ENCODE data around the gene UBXN10.

The UBXN10 gene

DNA sequence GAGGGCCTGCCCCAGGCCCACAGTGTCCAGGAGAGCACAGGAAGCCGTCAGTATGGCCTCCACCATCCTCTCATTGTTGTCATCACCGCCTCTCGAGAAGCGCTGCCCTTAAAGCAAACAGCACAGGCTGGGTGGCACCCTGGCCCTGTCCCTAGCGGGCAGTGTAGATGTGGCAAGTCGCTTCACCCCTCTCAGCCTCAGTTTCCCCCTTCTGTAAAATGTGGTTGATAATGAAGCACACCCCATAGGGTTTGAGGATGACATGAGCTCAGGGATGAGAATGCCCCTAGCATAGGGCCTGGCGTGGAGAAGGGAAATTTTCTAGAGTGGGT is 33.3 kb upstream of the UBXN10 start:
- DNase-seq = no peak

- peak; percentile 20 for DNase-seq
These were observed 32.9 kb upstream of the UBXN10 start for GRCh38 chr1:20153000-20153418.

DNA sequence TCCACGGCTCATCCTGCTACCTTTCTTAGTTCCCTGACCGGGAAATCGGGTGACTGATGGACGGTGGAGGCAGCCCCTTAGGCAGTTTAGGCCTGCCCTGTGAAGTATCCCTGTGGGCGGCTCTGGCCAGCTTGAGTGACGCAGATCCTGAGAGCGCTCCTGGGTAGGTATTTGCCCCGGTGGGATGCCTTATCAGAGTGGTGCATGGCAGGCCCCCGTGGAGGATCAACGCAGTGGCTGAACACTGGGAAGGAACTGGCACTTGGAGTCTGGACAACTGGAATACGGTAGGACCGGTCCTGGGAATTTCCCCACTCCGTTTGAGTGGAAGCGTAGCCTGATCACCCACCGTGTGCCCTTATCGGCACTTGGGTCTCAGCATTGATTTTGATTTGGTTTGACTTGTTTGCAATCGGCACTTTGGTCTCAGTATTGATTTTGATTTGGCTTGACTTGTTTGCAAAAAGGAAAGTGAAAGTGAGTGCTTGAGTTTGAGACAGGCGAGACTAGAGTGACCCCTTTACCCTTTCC is 31.5 kb upstream of the UBXN10 start:
- DNase-seq = no peak

GRCh38 chr1:20158358-20159070 is 27.4 kb upstream of the UBXN10 start:
- peak; percentile 82 for DNase-seq

DNA sequence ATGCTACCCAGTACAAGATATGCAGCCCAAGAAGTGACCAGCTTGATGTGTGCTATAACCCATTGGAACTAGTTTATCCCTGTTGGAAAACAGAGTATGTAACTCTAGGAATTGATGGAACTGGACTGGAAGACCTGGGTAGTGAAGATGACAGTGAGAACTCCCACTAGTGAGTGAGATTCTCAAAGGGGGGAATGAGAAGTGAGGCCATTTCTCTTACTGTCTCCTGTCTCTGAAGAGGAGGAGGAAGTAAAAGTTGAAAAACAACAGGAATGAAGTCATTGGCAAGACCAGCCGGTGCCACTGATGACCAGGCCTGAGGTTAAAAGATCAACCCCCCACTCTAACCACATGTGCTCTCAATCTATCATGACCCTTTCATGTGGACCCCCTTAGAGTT is 25.9 kb upstream of the UBXN10 start:
- DNase-seq = peak; percentile 50

DNA sequence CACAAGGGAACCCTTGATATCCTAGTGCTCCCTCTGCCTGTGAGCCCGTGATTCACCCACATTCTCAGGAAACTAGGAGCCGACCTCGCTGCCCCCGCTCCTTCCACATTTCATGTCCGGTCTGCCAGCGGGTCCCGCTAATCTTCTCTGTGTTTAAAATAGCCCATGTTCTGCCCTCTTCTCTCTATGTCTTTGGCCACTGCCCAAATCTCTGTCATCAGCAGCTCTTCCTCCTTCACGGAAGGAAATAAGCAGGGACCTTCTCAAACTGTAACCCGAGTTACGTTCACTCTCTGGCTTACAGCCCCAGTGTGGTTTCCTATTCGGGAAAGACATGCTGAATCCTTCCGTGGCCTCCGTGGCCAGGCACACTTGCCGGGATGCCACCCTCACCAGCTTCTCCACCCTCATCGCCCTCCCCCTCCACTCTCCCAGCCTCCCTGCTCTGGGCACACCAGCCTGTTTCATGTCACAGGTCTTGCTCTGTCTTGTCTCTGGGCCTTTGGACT is 21.1 kb upstream of the UBXN10 start:
- no peak for DNase-seq

DNA sequence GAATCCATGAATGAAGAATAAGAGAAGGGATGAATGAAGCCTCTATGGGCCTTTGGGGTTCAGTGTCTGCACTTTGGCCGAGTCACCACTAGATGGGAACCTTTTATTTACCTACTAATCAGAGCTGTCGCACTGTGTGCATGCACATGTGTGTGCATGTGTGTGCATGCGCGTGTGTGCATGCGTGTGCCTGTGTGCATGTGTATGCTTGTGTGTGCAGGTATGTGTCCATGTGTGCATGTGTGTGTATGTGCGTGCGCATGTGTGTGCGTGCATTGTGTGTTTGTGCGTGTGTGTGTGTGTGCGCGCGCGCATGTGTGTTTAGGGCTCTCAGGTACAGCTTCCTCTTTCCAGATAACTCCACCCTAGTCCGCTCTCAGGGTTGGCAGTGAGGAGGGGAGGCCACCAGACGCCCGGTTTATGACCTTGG is 20.4 kb upstream of the UBXN10 start:
- peak; percentile 55 for DNase-seq

- DNase-seq = no peak
These were observed 19.8 kb upstream of the UBXN10 start for GRCh38 chr1:20166051-20166450.

DNA sequence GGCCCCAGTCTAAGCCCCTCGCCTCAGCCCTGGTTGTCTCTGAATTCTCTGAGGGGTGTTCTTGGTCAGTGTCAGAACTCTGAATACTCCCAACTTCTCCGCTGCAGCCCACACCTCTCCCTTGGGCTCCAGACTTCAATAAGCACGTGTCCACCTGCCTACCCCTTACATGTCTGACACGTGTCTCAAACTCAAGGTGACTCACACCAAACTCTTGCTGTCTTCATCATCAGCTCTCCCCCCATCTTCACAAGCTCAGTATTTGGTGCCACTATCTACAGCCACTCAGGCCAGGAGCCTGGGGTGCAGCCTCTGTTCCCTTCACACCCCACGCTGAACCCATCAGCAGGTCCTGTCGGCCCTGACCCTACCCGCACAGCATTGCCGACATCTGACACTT is 18.8 kb upstream of the UBXN10 start:
- no peak for DNase-seq

DNA sequence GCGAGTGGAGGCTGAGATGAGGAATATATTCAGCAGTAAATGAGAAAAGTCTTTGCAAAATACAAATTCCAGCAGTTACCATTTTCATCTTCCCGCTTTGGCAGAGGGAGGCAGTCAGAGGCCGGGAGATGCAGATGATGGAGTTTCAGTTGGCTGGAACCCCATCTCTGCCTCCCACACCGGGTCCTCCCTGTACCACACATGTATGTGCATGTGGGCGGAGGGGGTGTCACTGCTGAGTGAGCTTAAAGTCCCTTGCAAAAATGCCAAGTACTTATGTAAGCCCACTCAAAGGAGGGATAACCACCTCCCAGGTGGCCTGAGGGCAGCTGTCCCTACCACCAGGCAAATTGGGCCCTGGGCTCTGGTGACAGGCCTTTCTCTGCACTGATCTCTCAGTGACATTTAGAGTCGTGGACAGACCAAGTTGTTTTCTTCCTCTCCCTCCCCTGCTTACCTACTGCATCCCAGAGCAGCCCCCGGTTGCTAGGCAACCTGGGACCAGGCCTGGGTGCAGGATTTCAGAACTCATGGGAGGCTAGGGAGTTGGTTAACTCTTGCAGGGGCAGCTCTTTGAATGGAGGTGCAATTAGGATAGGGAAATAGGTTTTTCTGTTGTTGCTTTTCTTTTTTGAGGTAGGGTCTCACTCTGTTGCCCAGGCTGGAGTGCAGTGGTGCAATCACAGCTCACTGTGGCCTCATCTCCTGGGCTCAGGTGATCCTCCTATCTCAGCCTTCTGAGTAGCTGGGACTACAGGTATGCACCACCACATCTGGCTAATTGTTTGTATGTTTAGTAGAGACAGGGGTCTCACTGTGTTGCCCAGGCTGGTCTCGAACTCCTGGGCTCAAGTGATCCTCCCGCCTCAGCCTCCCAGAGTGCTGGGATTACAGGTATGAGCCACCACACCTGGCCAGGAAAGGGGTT is 17.1 kb upstream of the UBXN10 start:
- DNase-seq = peak; percentile 17

GRCh38 chr1:20169932-20170331 is 16.0 kb upstream of the UBXN10 start:
- no peak for DNase-seq

GRCh38 chr1:20172033-20172590 is 13.8 kb upstream of the UBXN10 start:
- peak; percentile 62 for DNase-seq

DNA sequence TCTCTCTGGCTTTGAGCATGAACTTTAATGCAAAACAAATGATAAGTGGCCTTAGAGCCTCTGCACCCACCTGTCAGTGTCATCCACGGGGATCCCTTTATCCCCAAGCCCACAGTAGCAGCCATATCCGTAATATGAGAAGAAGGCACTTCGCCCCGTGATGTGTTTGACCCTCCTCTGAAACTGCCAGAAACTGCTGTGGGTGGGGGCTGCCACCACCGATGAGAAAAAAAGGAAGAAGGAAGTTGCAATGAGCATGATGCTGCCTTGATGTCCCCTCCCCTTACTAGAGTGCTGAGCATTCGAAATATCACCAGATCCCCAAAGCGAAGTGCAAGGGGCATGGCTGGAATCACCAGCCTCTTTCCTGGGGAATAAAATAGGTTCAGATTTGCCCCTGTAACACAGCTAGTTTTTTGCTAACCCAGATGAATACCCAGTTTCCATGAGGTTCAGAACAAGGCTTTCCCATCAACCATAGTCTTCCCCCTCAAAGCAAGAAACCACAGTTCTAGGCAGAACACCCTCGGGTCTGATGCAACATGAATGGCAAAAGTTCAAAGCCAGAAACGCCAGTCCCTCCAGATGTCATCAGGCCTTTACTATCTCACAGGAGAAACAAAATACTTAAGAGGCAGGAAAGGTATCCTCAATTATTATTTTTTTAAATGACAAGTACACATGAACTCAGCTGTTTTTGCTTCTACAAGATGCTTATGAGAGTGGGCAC is 10.8 kb upstream of the UBXN10 start:
- DNase-seq = no peak

DNA sequence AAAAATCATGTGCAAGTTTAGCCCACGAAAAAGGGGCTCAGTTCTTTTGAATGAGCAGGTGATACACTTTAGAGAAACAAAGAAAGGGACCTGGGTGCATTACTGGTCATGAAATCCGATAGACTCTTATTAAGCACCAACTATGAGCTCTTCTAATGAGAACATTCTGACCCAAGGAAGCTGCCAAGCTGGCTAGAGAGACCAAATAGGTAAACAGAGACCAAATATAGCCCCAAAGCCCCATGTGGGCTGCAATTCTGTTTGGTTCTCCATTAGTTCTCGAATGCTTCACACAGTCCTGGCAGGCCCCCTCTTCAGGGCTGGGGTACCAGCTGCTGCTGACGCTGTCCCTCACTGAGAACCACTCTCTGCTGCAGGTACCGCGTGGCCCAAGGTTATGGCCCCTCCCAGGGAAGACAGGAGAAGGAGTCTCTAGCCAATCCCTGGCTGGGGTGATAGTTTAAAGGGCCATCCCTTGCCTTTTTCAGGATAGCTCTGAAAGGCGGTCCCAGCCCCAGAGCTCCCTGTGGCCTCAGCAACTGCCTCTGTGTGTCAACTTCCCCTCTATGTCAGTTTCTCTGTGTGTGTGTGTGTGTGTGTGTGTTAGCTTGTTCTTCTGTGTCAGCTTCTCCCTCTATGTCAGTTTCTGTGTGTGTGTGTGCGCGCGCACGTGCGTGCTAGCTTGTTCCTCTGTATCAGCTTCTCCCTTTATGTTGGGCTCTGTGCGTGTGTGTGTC is 7.1 kb upstream of the UBXN10 start:
- DNase-seq = no peak

DNA sequence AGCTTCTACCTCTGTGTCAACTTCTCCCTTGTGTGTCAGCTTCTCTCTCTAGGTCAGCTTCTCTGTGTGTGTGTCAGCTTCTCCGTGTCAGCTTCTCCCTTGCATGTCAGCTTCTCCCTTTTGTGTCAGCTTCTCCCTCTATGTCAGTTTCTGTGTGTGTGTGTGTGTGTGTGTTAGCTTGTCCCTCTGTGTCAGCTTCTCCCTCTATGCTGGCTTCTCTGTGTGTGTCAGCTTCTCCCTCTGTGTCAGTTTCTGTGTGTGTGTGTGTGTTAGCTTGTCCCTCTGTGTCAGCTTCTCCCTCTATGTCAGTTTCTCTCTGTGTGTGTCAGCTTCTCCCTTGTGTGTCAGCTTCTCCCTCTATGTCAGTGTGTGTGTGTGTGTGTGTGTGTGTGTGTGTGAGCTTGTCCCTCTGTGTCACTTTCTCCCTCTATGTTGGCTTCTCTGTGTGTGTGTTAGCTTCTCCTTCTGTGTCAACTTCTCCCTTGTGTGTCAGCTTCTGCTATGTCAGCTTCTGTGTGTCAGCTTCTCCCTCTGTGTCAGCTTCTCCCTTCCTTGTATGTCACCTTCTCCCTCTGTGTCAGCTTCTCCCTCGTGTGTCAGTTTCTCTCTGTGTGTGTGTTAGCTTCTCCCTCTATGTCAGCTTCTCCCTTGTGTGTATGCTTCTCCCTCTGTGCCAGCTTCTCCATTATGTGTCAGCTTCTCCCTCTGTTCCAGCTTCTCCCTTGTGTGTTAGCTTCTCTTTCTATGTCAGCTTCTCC is 6.3 kb upstream of the UBXN10 start:
- no peak for DNase-seq

DNA sequence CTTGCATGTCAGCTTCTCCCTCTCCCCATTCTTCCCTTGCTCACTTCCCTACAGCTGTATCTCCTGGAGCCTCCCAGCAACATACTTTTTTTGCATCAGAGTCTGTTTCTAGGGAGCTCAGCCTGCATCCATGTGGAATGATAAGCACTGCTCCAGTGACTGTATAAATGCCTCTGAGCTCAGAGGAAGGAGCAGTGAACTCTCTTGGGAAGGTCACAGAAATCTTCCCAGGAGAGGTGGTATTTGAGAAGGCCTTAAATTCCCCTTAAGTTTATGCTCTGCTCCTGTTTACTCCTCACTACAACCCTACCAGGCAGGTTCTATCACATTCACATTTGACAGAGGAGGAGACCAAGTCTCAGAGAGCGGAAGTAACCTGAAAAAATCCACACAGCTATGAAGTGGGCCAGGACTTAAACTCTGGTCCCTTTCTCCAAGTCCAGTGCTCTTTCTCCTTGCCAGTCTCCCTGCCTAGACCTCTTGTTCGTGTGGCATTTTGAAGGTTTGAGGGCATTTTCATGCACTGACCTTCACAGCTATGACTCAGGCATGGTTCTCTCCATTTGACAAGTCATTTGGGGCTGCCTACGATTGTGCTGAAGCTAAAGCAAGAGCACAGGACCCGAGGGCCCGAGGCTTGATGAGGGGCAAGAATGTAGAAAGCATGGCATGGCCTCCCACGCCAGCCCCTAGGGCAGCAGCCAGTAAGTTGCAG is 5.6 kb upstream of the UBXN10 start:
- no peak for DNase-seq

DNA sequence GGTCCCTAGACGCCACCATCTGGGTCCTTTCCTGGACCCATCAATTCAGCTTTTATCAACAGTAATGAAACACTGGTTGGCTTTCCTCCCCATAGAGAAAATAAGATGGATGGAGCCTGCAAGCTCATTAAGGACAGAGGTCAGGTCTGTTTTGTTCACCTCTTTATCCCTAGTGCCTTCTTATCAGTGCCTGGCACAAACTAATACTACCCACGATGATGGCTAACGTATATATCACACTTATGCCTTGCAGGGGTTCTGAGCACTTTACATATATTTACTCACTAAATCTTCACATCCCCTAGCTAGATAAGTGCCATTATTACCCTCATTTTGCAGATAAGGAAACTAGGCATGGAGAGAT is 5.1 kb upstream of the UBXN10 start:
- no peak for DNase-seq

GRCh38 chr1:20182415-20182814 is 3.5 kb upstream of the UBXN10 start:
- DNase-seq = peak; percentile 46

GRCh38 chr1:20183035-20183434 is 2.9 kb upstream of the UBXN10 start:
- peak; percentile 82 for DNase-seq

GRCh38 chr1:20183616-20184271 is 2.2 kb upstream of the UBXN10 start:
- peak; percentile 62 for DNase-seq
